ENCODE results near the gene MAN2A2.
"Not testable (repeated sequence)": the region's sequence is repeated elsewhere in the genome, so short reads cannot be mapped to it uniquely, and the experiment has no call there.

The MAN2A2 gene

GRCh38 chr15:90884719-90885431 is 18.2 kb upstream of the MAN2A2 start:
- DNase-seq: no peak

- DNase-seq: no peak
These were observed 17.4 kb upstream of the MAN2A2 start for GRCh38 chr15:90885432-90886290.

GRCh38 chr15:90886291-90886614 is 16.8 kb upstream of the MAN2A2 start:
- no peak for DNase-seq

GRCh38 chr15:90887037-90887481 is 16.0 kb upstream of the MAN2A2 start:
- DNase-seq: no peak

- DNase-seq: no peak
These were observed 13.8 kb upstream of the MAN2A2 start for GRCh38 chr15:90889313-90889730.

GRCh38 chr15:90889736-90890456 is 13.2 kb upstream of the MAN2A2 start:
- no peak for DNase-seq

GRCh38 chr15:90890839-90891238 is 12.3 kb upstream of the MAN2A2 start:
- DNase-seq: no peak

GRCh38 chr15:90891346-90891949 is 11.7 kb upstream of the MAN2A2 start:
- no peak for DNase-seq

GRCh38 chr15:90892023-90892422 is 11.1 kb upstream of the MAN2A2 start:
- DNase-seq: no peak

- no peak for DNase-seq
These were observed 10.5 kb upstream of the MAN2A2 start for GRCh38 chr15:90892498-90893174.

- DNase-seq: peak; percentile 53
These were observed 9.7 kb upstream of the MAN2A2 start for GRCh38 chr15:90893175-90894090.

- DNase-seq: peak; percentile 57
These were observed 7.5 kb upstream of the MAN2A2 start for GRCh38 chr15:90895571-90896117.

GRCh38 chr15:90897131-90897655 is 5.9 kb upstream of the MAN2A2 start:
- DNase-seq: not testable (repeated sequence)

- DNase-seq: no peak
These were observed 1.7 kb upstream of the MAN2A2 start for GRCh38 chr15:90901175-90902039.

GRCh38 chr15:90902040-90902839 is 862 bp upstream of the MAN2A2 start:
- peak; percentile 51 for DNase-seq

- DNase-seq: no peak
These were observed 833 bp downstream of the MAN2A2 start for GRCh38 chr15:90903733-90904536.

- no peak for DNase-seq
These were observed 1.6 kb downstream of the MAN2A2 start for GRCh38 chr15:90904746-90905145.

All from NCI-H1694 treated with DMSO at 0.1 percent for 48 hours (cell line).